HepG2 (cell line): Measurements from ENCODE around the gene STARD13. TPM values are rescaled to one million over a fixed set of nuclear protein-coding genes. Genes with fewer than 3 reads are reported as not detected.

ENCODE experiments used
- ARID4A ChIP-seq: sonication (generic); formaldehyde crosslinking; IDR thresholded peaks from 2 replicates; pipeline ENCODE4 v1.5.0; 2020; ENCODE audit warnings: mild to moderate bottlenecking, missing genetic modification reagents, borderline replicate concordance
- ARID5B ChIP-seq: IDR thresholded peaks from 2 replicates; pipeline ENCODE4 v1.4.0; 2020; ENCODE audit warnings: mild to moderate bottlenecking, missing genetic modification reagents
- ASH2L ChIP-seq: fragments of 300-600, 200-600 bp; sonication (generic); IDR thresholded peaks from 2 replicates; pipeline ENCODE4 v1.7.0; 2017; ENCODE audit warnings: low read depth, mild to moderate bottlenecking, moderate library complexity, mixed read lengths, low read length; ENCODE audit not compliant: insufficient read length
- BCL6 ChIP-seq: IDR thresholded peaks from 2 replicates; pipeline ENCODE4 v1.6.1; 2016; ENCODE audit warnings: missing genetic modification reagents, missing compliant biosample characterization
- CENPX ChIP-seq: sonication (generic); formaldehyde crosslinking; IDR thresholded peaks from 2 replicates; pipeline ENCODE4 v1.9.0; 2021; ENCODE audit warnings: mild to moderate bottlenecking, missing genetic modification reagents, moderate library complexity
- DMAP1 ChIP-seq: IDR thresholded peaks from 2 replicates; pipeline ENCODE4 v1.6.1; 2016
- EED ChIP-seq: sonication (generic); formaldehyde crosslinking; IDR thresholded peaks from 2 replicates; pipeline ENCODE4 v1.5.0; 2020; ENCODE audit warnings: mild to moderate bottlenecking, missing genetic modification reagents
- GABPB1 ChIP-seq: IDR thresholded peaks from 2 replicates; pipeline ENCODE4 v1.6.1; 2016; ENCODE audit warnings: mild to moderate bottlenecking, missing genetic modification reagents, moderate library complexity, missing compliant biosample characterization
- GATA4 ChIP-seq: sonication (generic); IDR thresholded peaks from 2 replicates; pipeline ENCODE4 v1.6.1; 2016; ENCODE audit warnings: antibody characterized with exemption, low read depth, borderline replicate concordance
- KAT8 ChIP-seq: IDR thresholded peaks from 2 replicates; pipeline ENCODE4 v1.6.1; 2016; ENCODE audit warnings: missing genetic modification reagents, missing compliant biosample characterization
- MAX ChIP-seq: IDR thresholded peaks from 2 replicates; pipeline ENCODE4 v1.6.1; 2012; ENCODE audit warnings: inconsistent platforms
- NFYB ChIP-seq: sonication (generic); formaldehyde crosslinking; IDR thresholded peaks from 2 replicates; pipeline ENCODE4 v1.4.0; 2020; ENCODE audit warnings: missing genetic modification reagents
- SOX5 ChIP-seq: IDR thresholded peaks from 2 replicates; pipeline ENCODE4 v1.6.1; 2016; ENCODE audit warnings: borderline replicate concordance
- TBX3 ChIP-seq: fragments of 450-650 bp; IDR thresholded peaks from 2 replicates; pipeline ENCODE4 v1.6.1; 2017; ENCODE audit warnings: antibody characterized with exemption, mild to moderate bottlenecking, inconsistent platforms, borderline replicate concordance
- TFAP4 ChIP-seq: sonication (generic); IDR thresholded peaks from 2 replicates; pipeline ENCODE4 v1.6.1; 2016; ENCODE audit warnings: low read depth, borderline replicate concordance
- ZBTB3 ChIP-seq: sonication (generic); formaldehyde crosslinking; IDR thresholded peaks from 2 replicates; pipeline ENCODE4 v1.4.0; 2020; ENCODE audit warnings: low read depth, mild to moderate bottlenecking, moderate library complexity, missing genetic modification reagents, borderline replicate concordance
- ZBTB8A ChIP-seq: sonication (generic); formaldehyde crosslinking; IDR thresholded peaks from 2 replicates; pipeline ENCODE4 v1.4.0; 2020; ENCODE audit warnings: mild to moderate bottlenecking, low read depth, missing genetic modification reagents, borderline replicate concordance
- ZKSCAN1 ChIP-seq: fragments of 150-350 bp; IDR thresholded peaks from 2 replicates; pipeline ENCODE4 v1.6.1; 2014; ENCODE audit warnings: low read length
- ZNF17 ChIP-seq: sonication (generic); formaldehyde crosslinking; IDR thresholded peaks from 2 replicates; pipeline ENCODE4 v1.5.0; 2020; ENCODE audit warnings: mild to moderate bottlenecking, missing genetic modification reagents
- ZNF570 ChIP-seq: sonication (generic); formaldehyde crosslinking; IDR thresholded peaks from 2 replicates; pipeline ENCODE4 v1.4.0; 2020; ENCODE audit warnings: mild to moderate bottlenecking, missing genetic modification reagents, borderline replicate concordance
- ZNF660 ChIP-seq: sonication (generic); formaldehyde crosslinking; IDR thresholded peaks from 2 replicates; pipeline ENCODE4 v1.5.1; 2020; ENCODE audit warnings: mild to moderate bottlenecking, low read depth, missing genetic modification reagents, borderline replicate concordance
- ZNF670 ChIP-seq: sonication (generic); formaldehyde crosslinking; IDR thresholded peaks from 2 replicates; pipeline ENCODE4 v1.8.0; 2022; ENCODE audit warnings: mild to moderate bottlenecking, missing genetic modification reagents, borderline replicate concordance
- ZNF766 ChIP-seq: sonication (generic); formaldehyde crosslinking; IDR thresholded peaks from 2 replicates; pipeline ENCODE4 v1.5.0; 2020; ENCODE audit warnings: missing genetic modification reagents, borderline replicate concordance
- polyA plus RNA-seq, 8 experiments: library from polyadenylated mRNA; depleted of rRNA in 3 of 8; stranded (reverse) in 7 of 8; unstranded in 1 of 8; fragments of >200 nt; fragmentation: Illumina TruSeq in 4 of 8; extraction: Trizol in 4 of 8; gene quantifications; 2 replicates each; pipeline versions ENCODE4 v1.2.1 to v1.2.3, GENCODE V29; 2011 to 2016; ENCODE audit warnings: low read depth in 4 of 8, missing spikeins in 1 of 8, mixed read lengths in 1 of 8; ENCODE audit not compliant: insufficient read depth in 1 of 8
- total RNA-seq, 5 experiments: library from RNA; depleted of rRNA; stranded (reverse); fragments of >200 nt; fragmentation: Illumina TruSeq; extraction: Trizol; gene quantifications; 2 replicates each; pipeline ENCODE4 v1.2.3, GENCODE V29; 2016; ENCODE audit warnings: low read depth in 1 of 5

Gene STARD13
- total and polyA plus RNA-seq, 2 of the 13 experiments (the other 11 are each of a cell fraction or from before 2014, with no cell fraction given) = 12.8 to 14.3 TPM

GRCh38 chr13:33262062-33262487 lies 23.5 kb downstream of the STARD13 start (continued):
- TF ChIP-seq ARID4A (CRISPR knock-in tag) (no peak; the same call in 1 of the 2 replicates), DMAP1 (CRISPR knock-in tag) (peak; percentile 23; the same call in 1 of the 2 replicates), MAX (no peak), ZNF570 (no peak), GABPB1 (peak; percentile 36; the same call in 1 of the 2 replicates), ZBTB8A (no peak), ZNF660 (CRISPR knock-in tag) (no peak), ARID5B (peak; percentile 64), EED (no peak), TBX3 (no peak), ZNF670 (CRISPR knock-in tag) (no peak), ZNF766 (CRISPR knock-in tag) (no peak), TFAP4 (peak; percentile 73; the same call in 1 of the 2 replicates), NFYB (no peak), ZKSCAN1 (no peak), ZBTB3 (CRISPR knock-in tag) (no peak), CENPX (CRISPR knock-in tag) (no peak), ZNF17 (CRISPR knock-in tag) (no peak), SOX5 (0 out of 2 replicates have a peak, but pooled peaks have one; percentile 16), BCL6 (CRISPR knock-in tag) (0 out of 2 replicates have a peak, but pooled peaks have one; percentile 5), KAT8 (CRISPR knock-in tag) (no peak), ASH2L (peak; percentile 62), GATA4 (no peak)
